CD4-positive, alpha-beta T cell treated with Interleukin-6 at 100 ng/mL for 8 hours (primary cell): ENCODE data around the gene AUTS2.

Experiments used
- DNase-seq: peaks from one replicate; pipeline ENCODE4 v3.0.0-alpha.2; 2020; ENCODE audit warnings: mixed read lengths, low spot score

The AUTS2 gene

DNA sequence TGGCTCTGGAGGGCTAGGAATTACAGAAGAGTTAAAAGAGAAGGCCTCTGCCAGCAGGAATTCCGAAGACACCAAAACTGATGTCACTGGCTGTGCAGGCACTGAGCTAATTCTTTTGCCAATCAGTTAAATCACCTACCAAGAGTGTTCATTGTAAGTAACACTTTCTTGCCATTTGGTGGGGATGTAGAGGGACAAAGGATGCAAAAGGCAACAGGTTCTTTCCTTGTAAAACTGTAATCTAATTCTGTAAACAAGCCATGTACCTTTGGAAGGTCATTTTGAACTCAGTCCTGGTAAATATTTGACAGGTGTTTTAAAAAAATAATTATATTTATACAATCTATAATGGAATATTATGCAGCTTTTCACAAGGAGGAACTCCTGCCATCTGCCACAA, 438.4 kb downstream of the AUTS2 start:
- no peak for DNase-seq

DNA sequence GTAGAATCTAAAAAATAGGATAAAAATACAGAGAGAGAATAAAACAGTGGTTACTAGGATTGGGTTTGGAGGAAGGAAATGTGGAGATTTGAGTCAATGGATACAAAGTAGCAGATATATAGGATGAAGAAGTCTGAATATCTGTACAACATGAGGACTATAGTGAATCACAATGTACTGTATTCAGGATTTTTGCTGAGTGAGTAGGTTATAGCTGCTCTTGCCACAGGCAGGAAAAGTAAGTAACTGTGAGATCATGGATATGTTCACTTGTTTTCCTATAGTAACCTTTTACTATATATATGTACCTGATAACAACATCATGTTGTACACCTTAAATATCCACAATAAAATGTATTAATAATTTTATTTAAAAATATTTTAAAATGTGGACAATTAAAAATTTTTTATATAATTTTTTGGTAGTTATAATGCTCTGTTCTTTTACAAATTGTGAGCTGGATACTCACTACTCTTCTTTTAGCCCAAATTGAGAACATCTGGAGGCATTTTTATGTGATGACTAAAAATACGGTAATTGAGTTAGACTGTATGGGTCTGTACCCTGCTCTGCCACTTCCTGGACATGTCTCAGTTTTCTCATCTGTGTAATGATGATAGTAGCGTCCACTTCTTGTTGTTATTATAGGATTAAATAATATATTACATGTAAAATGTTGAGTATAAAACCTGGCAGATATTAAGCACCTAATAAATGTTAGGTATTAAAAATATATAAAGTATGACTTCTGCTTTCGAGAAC, 439.1 kb downstream of the AUTS2 start:
- DNase-seq, result no peak

DNA sequence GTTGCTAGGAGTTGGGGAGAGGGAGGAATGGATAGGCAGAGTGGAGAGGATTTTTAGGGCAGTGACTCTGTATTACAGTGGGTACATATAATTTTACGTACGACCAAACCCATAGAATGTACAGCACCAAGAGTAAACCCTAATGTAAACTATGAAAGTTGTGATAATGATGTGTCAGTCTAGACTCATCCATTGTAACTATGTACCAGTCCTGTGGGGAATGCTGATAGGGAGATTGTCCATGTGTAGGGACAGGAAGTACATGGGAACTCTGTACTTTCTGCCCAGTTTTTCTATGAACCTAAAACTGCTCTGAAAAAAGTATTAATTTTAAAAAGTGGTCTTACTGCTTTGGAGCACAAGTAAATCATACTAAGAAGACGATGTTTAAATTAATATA, 441.8 kb downstream of the AUTS2 start:
- DNase-seq, result no peak

DNA sequence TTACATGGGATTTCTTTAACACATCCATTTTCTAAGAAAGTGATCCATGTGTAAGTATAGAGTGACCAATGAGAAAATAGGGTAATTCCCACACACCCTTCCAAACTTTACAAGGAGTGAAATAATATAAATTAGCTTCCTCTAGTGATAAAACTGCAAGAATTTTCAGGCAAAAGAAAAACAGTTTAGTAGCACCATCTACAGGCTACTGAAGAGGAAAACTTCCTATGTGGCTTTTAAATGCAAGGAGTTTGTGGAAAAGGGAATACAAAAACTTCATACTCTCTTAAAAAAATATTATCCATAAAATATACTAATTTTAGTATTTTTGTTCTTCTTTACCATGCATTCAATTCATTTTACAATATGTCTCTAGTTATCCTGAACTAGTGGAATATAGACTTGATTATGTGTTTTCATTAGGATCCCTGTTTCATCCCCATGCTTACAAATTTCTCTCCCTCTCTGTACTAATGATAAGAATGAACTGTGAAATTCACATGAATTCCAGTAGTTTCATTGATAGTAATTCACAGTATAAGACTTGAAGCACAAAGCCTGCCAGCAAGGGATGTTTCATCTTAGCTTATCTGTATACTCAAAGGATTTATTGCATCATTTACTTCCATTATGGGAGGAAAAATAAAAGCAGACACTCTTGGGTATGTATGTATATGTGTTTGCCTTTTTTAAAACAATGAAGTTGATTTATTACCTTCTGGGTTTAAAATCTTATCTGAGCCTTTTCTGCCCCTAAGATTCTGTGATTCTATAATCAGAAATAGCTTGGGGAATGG, 442.9 kb downstream of the AUTS2 start:
- DNase-seq, result no peak

DNA sequence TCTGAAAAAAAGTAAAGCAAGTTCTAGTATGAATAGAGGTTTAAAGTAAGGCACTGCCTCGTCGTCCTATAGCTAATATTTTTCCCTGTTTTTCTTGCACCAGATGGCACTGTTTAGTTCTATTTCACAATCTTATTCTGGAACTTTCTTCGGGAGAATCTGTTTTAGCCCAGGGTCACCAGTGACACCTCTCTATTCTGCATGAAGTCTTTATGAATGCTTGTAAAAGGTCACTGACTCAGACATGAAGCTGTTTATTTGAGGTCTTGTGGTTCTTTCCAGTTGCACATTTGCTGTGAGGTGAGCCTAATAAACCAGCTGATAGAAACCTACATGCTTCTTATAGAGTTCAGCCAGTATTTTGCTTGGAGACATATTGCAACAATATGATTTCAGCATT, 444.3 kb downstream of the AUTS2 start:
- DNase-seq, result no peak

DNA sequence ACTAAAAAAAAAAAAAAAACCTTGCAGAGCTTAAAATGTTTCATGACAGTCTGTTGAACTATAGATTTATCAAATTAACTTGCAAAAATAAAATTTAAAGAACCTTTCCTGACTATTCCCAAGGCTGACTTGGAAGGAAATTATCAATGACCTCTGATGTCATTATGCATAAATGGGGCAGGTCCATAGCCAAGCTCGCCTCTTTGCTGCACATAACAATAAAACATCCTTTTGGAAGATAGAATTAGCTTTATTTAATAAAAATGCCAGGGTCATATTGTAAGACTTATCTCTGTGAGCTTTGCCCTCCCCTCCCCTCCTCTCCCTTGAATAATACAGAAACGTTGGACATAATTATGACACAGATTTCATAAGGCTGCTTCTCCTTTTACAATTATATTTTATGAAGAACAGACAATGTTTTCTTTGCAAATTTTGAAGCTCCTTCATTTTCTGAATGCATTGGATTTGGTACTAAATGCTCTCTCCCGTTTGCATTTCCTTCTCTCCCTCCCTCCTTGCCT, 444.8 kb downstream of the AUTS2 start:
- DNase-seq, result no peak

DNA sequence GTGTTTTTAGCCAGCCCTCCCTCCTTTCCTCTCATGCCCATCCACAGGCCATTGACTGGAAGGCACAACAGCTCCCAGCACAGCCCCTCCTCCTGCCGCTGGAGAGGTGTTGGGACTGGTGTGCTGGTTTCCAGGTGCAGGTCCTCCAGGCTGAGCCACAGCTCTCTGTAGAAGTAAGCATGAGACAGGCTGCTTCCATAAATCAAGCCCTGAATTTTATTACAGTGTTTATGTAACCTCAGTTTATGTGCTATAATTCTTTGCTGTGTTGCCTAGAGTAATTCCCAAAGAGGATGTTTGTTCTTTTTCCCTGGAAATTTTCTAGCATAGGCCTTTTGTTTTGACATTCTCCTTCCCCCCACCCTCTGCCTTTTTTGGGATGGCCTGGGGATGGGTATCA, 445.8 kb downstream of the AUTS2 start:
- DNase-seq, result no peak

DNA sequence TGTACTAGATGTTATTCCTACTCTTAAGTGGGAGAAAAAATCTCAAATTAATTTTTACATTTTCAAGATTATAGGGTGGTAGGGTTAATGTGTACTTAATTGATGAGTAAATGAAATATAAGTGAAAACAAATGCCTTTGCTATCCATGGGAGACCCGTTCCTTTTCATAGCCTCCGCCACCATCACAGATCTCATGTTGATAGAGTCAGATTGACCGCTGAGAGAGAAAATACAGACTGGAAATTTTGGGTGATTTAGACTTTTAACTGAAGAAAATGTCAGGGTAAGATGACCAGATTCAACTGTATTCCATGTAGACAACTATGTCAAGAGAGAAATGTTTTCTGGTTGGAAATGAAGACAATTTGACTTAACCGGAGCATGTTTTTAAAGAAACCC, 446.2 kb downstream of the AUTS2 start:
- no peak for DNase-seq

DNA sequence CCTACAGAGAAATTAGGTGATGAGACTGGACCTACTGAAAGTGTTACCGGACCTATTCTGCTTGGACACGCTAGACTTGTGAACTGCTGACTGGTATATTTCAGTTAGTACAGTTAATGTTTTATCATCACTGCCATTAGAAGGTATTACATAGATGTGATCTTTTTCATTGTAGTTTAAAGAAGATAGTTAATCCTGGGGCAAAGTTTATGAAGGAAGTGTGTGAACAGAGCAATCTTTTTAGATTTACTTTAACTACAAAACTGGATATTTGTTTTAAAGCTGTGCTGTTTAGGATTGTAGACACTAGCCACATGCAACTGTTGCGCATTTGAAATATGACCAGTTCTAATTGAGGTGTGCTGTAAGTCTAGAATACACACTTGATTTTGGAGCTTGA, 446.7 kb downstream of the AUTS2 start:
- no peak for DNase-seq

DNA sequence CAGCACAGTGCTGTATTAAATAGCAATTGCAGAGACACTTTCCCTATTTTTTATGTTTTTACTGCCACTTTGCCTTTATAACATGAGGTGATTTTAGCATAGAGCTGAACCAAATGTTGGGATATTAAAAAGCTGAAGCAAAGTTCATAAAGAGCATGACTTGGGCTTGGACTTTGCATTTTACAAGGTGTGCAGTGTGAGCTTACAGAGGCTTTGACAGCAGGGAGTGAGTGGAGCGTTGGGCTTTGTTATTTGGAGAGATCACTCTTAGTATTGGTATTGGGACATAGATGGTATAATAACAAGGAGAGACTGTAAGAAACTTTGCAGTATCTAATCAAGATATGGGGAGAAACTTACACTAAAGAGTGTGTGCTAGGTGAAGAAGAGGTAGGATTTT, 449.1 kb downstream of the AUTS2 start:
- DNase-seq, result no peak

DNA sequence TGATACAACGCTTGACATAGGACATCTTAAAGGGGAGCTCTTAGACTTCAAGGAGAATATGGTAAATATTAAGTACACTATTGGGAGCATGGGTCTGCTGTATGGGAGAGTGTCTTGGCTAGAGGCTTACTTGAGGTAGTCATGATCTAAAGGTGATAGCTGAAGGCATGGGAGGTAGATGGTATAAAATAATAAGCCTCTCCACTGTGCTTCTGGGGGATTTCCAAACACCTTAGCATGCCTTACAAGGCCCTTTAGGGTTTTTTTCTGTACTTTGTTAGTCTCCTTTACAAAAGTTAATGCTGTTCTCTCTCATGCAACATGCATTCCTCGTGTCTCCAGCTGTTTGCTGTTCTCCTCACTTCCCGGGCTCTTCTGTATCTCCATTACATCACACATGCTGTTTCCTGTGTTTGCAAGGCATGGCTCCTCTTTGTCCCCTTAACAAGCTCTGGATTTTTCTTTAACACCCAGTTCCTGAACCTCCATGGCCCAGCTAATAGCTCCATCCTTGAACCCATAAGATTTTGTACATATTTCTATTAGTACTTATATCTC, 449.7 kb downstream of the AUTS2 start:
- no peak for DNase-seq

DNA sequence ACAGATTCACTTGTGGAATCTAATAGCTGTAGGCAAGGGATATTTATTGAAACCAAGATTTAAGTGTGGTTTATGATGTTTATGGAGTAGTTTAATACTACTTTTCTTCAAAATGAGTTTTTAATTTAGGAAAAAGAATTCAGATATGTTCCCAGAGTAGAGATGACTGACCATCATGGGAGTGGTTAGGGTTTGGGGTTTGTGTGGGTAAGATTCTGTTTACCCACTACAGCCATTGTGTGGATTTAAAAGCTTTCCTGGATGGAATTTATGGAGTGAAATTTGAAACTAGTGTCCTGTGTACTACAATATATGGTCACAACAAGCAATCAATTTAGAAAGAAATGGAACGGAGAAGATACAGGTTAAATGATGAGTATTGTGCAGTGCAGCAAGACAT, 453.5 kb downstream of the AUTS2 start:
- DNase-seq, result no peak

DNA sequence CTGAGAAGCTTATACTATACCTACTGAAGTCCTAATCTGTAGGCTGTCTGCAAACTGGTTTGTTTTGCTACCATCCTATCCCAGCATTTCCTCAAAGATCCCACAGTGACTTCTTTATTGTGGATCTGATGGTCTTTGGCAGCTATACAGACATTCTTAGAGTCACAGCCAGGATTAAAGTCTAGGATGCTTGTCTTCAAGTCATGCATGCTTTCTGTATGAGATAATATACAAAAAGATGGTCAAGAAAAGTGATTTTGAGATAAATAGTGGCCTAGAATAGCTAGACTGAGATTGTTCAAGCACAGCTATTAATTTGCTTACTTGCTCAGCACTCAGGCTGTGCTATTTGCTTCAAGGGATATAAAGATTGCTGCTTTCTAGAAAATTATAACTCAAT, 454.4 kb downstream of the AUTS2 start:
- DNase-seq, result no peak

DNA sequence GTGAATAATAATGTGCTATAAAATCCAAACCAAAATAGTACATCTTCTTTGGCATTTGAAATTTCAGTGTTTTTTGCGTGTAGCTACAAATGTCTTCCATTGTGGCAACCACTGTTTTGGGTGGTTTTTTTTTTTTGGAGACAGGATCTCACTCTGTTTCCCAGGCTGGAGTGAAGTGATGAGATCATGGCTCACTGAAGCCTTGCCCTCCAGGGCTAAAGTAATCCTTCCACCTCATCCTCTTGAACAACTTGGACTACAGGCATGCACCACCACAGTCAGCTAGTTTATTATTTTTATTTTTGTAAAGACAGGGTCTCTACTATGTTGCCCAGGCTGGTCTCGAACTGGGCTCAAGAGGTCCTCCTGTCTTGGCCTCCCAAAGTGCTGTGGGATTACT, 455.1 kb downstream of the AUTS2 start:
- no peak for DNase-seq

DNA sequence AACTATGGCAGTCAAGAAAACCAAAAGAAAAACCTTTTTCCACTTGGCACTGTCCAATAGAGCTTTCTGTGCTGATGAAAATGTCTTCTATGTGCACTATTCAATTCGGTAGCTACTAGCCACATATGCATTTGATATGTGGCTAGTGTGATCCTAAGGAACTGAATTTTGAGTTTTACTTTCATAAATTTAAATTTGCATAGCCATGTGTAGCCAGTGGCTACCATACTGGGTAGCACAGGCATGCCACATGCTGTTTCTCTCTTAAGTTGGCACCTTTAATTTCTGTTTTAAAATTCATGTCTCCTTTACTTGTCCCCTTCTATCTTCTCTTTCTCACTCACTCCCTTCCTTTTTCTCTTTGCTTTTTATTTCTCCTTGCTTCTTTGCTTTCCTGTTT, 455.7 kb downstream of the AUTS2 start:
- DNase-seq, result no peak

DNA sequence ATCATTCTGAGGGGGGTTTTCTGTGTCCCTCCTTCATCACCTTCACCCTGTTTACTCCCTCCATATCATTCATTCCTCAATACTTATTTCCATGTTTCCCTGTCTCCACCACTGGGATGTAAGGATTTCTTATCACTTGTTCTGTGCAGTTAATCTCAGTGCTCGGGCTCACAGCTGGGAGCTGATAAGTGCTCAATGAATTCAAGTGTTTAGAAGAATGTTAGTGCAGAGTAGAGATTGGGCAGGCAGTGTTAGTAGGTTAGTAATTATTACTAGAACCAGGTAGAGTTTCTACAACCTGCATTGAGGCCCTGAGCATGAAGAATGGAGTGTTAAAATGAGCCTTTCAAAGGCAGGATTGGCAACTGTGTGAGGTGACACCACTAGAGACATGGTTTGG, 458.1 kb downstream of the AUTS2 start:
- no peak for DNase-seq

DNA sequence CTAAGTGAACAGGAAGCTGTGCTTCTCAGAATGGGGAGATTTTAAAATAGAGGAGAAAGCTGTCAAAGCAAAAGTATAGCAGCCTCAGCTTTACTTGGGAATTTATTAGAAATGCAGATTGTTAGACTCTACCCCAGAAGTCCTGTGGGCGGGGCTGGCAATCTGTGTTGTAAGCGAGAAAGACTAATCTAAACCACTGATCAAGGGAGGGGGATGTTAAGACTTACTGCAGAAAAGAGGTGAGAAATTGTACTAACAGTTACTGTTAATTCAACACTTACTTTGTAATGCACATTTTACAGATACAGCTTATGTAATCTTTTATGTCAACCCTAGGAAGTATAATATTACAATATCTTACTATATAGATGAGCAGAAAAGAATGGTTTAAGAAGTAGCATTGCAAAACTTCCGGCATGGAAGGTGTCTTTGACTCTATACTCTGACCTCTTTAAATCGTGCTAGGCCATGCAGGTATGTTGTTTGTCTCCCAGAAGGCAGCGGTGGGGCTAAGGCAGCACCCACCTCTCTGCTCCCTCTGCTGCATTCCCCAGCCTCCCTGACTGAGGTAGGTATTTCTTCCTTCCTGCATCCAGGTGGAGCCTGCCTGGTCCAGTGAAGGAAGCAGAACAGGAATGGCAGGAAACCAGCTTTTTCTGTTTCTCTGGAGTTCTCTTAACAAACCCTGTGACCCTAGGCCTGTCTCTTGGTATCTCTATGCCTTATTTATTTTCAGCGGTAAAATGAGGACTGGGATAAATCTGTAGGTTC, 462.2 kb downstream of the AUTS2 start:
- DNase-seq, result no peak

DNA sequence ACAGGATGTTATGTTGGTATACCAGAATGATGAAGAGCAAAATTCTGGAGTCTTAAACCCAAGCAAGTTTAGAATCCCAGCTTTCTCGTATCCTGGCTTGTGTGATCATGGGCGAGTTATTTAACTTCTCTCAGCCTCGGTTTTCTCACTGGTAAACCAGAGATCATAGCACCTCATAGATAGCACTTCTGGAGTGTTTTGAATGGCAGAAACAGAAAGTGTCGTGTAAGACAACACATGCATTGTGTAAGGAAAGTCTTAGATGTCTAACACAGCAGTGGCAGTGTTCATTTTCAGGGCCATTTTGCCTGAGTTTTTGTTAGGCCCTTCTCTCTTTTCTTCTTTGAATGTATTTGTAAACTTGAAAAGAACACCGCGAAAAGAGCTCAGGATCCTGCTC, 465.1 kb downstream of the AUTS2 start:
- DNase-seq, result no peak

DNA sequence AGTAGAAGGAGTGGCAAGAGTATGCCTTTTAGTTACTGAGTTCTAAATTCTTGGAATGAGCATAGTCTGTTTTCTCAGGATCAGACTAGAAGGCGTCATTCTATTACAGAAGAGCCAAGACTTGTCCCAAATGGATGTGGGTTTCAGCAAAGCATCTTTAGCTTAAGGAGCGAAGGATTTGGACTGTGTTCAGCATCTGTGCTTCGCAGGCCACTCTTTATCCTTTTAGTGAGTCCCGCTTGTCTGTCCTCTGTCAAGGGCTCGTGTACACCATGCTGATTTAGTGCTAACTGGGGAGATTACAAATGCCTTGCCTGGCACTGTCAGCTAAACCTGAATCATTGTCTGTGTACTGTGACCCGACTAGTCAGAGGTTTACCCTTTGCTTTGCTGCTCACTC, 465.7 kb downstream of the AUTS2 start:
- DNase-seq, result no peak

DNA sequence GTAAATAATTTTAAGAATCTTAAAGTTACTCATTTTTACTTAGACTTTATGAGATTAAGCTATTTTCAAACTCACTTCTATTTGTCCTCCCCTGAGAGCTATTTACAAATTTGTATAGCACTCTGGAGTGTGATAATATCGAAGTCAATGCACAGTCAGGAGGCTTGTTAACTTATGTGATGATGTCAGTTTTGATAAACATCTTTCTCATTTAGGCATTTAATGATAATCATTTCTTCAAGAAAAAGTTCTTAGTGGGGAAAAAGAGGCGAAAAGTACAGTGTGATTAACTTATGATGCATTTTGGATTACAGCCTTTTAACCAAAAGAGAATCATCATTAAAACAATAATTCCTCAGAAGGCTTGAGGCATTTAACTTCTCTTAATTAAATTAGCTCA, 468.6 kb downstream of the AUTS2 start:
- DNase-seq, result no peak

DNA sequence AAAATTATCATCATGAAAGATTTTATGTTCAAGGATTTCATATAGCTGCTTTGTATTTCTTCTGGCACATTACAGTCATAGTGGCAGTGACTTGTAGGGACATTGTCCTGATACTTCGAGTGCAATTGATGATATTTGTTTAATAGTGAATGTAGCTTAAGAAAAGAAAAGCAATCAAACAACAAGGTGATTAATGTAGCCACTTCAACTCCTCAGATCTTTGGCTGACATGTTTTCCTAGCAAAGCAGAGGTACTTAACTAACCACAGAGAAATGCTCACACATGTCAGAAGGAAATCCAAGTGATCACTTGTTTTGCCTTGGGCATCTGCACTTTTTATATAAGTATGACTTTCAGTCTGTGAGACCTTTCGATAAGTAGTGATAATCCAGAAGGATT, 470.3 kb downstream of the AUTS2 start:
- no peak for DNase-seq

DNA sequence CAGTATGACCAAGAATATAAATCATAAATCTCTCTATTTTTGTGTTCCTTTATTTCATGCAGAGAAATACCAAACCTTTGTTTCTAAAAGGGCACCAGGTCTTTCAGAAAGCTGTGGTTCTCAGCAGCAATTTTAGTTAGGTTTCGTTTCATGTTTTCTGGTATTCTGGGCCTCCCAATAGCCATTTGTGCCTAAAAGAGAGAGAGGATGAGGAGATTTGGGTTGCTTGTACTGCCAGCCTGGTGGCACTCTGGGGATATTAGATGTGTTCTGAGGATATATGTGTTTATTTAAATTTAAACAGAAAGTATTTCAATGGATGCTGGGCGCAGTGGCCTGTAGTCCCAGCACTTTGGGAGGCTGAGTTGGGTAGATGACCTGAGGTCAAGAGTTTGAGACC, 471.7 kb downstream of the AUTS2 start:
- DNase-seq, result no peak
